GM12878 (cell line): ENCODE data around the gene PAPOLA. TPM values are rescaled to one million over a fixed set of nuclear protein-coding genes. Genes with fewer than 3 reads are reported as not detected.

Experiments
- ATAC-seq: fragments of 200-7000 bp; cut with Tn5 transposase; 3 replicates; pipeline ENCODE4 v1.9.1; 2020; ENCODE audit warnings: mild to moderate bottlenecking, moderate library complexity
- BruUV-seq: library from RNA; stranded (reverse); fragments of 400-500 nt; replicated peaks from 2 replicates; lab custom pipeline; 2021; lab: Mats Ljungman, UMichigan
- CTCF ChIA-PET: fragments of 300-600 bp; sonication (Branson Sonifier 250); formaldehyde crosslinking; extraction: SDS; loops from one replicate; lab custom pipeline; 2021; ENCODE audit warnings: inconsistent platforms; lab: Yijun Ruan, JAX
- POLR2A ChIA-PET: fragments of 350-600 bp; formaldehyde crosslinking; extraction: SDS; loops from one replicate; lab custom pipeline; 2021; ENCODE audit warnings: inconsistent platforms; lab: Charles Lee
- RAD21 ChIA-PET: fragments of 300-600 bp; sonication (Branson Sonifier 250); formaldehyde crosslinking; loops from one replicate; lab custom pipeline; 2023; ENCODE audit warnings: antibody characterized with exemption; ENCODE audit not compliant: unreplicated experiment; lab: Charles Lee
- SMC1A ChIA-PET: fragments of 300-600 bp; sonication (Branson Sonifier 250); formaldehyde crosslinking; loops from one replicate; lab custom pipeline; 2023; ENCODE audit not compliant: unreplicated experiment, uncharacterized antibody; lab: Charles Lee
- DNase-seq: peaks from one replicate; pipeline ENCODE4 v3.0.0-alpha.2; 2011; ENCODE audit warnings: low read depth, low spot score
- FAIRE-seq: peaks from 3 replicates; lab custom pipeline; 2011; peaks lifted over from hg19 to GRCh38; lab: Jason Lieb, UNC
- H2AFZ ChIP-seq: 2 replicates; pipeline ENCODE4 v1.6.0; 2011; ENCODE audit warnings: low read depth, low read length, control low read depth; ENCODE audit not compliant: control insufficient read depth
- H3K27ac ChIP-seq: 2 replicates; pipeline ENCODE4 v1.5.1; 2011; ENCODE audit warnings: control low read depth; ENCODE audit not compliant: control insufficient read depth, insufficient read depth
- H3K27me3 ChIP-seq, 2 experiments: replicated peaks in 1 of 2; 2 replicates each; pipeline versions ENCODE4 v1.6.0 to v1.6.1; 2011; ENCODE audit warnings: low read length in 1 of 2; ENCODE audit not compliant: control insufficient read depth in 2 of 2, insufficient read depth in 2 of 2
- H3K36me3 ChIP-seq, 2 experiments: 2 replicates each; pipeline ENCODE4 v1.5.1; 2011; ENCODE audit warnings: low read length in 1 of 2; ENCODE audit not compliant: control insufficient read depth in 2 of 2, insufficient read depth in 2 of 2
- H3K4me1 ChIP-seq: 2 replicates; pipeline ENCODE4 v1.6.1; 2011; ENCODE audit warnings: mild to moderate bottlenecking, low read length, moderate library complexity, mixed read lengths; ENCODE audit not compliant: control insufficient read depth, insufficient read depth
- H3K4me2 ChIP-seq: 2 replicates; pipeline ENCODE4 v1.6.0; 2011; ENCODE audit warnings: control low read depth; ENCODE audit not compliant: control insufficient read depth, insufficient read depth
- H3K4me3 ChIP-seq: fragments of 200-600 bp; sonication (generic); 2 replicates; pipeline ENCODE4 v1.5.1; 2016
- H3K79me2 ChIP-seq: 2 replicates; pipeline ENCODE4 v1.6.0; 2011; ENCODE audit warnings: low read length; ENCODE audit not compliant: control insufficient read depth, insufficient read depth
- H3K9ac ChIP-seq: 2 replicates; pipeline ENCODE4 v1.8.0; 2011; ENCODE audit warnings: low read length, control low read depth, mixed read lengths; ENCODE audit not compliant: control insufficient read depth, insufficient read depth
- H3K9me3 ChIP-seq: replicated peaks from 3 replicates; pipeline ENCODE4 v1.5.1; 2011; ENCODE audit warnings: mild to moderate bottlenecking, low read length; ENCODE audit not compliant: control insufficient read depth, insufficient read depth
- H4K20me1 ChIP-seq: 2 replicates; pipeline ENCODE4 v1.6.0; 2011; ENCODE audit not compliant: control insufficient read depth, insufficient read depth
- BCLAF1 ChIP-seq: fragments of 450-650 bp; IDR thresholded peaks from 2 replicates; pipeline ENCODE4 v1.6.1; 2017; ENCODE audit warnings: antibody characterized with exemption, mild to moderate bottlenecking, moderate library complexity
- CTCF ChIP-seq, 3 experiments: IDR thresholded peaks in 2 of 3; conservative IDR thresholded peaks in 1 of 3; 2 replicates each; pipeline ENCODE4 v1.5.1; 2011; ENCODE audit warnings: low read depth in 3 of 3, low read length in 3 of 3, mild to moderate bottlenecking in 3 of 3, control low read depth in 2 of 3, moderate library complexity in 2 of 3, inconsistent platforms in 1 of 3, mixed read lengths in 1 of 3; ENCODE audit not compliant: control insufficient read depth in 2 of 3, insufficient read depth in 1 of 3; ENCODE audit errors: extremely low read depth in 1 of 3
- GABPA ChIP-seq: IDR thresholded peaks from 2 replicates; pipeline ENCODE4 v1.6.1; 2014; ENCODE audit warnings: antibody characterized with exemption, low read depth, mild to moderate bottlenecking, inconsistent platforms
- NFIC ChIP-seq: IDR thresholded peaks from 2 replicates; pipeline ENCODE4 v1.6.1; 2012; ENCODE audit warnings: low read depth, mild to moderate bottlenecking, inconsistent platforms, low read length, moderate library complexity
- NFXL1 ChIP-seq: fragments of 450-650 bp; IDR thresholded peaks from 2 replicates; pipeline ENCODE4 v1.6.1; 2017; ENCODE audit warnings: antibody characterized with exemption, mild to moderate bottlenecking, borderline replicate concordance
- NR2F1 ChIP-seq: fragments of 450-650 bp; conservative IDR thresholded peaks from 2 replicates; pipeline ENCODE4 v1.6.1; 2017; ENCODE audit warnings: mild to moderate bottlenecking
- NRF1 ChIP-seq: conservative IDR thresholded peaks from 2 replicates; pipeline ENCODE4 v1.6.1; 2011; ENCODE audit warnings: mild to moderate bottlenecking, low read depth, low read length, improper control_type of control experiment
- PKNOX1 ChIP-seq: fragments of 450-650 bp; IDR thresholded peaks from 2 replicates; pipeline ENCODE4 v1.6.1; 2016; ENCODE audit warnings: mild to moderate bottlenecking
- POLR2AphosphoS5 ChIP-seq: IDR thresholded peaks from 2 replicates; pipeline ENCODE4 v1.6.1; 2011; ENCODE audit warnings: mild to moderate bottlenecking, low read length, inconsistent platforms
- RAD21 ChIP-seq: IDR thresholded peaks from 2 replicates; pipeline ENCODE4 v1.6.1; 2011; ENCODE audit warnings: mild to moderate bottlenecking, low read depth, low read length, moderate library complexity; ENCODE audit not compliant: insufficient read depth
- RBBP5 ChIP-seq: fragments of 200-600 bp; sonication (generic); conservative IDR thresholded peaks from 2 replicates; pipeline ENCODE4 v1.6.1; 2016
- RUNX3 ChIP-seq: IDR thresholded peaks from 2 replicates; pipeline ENCODE4 v1.6.1; 2012; ENCODE audit warnings: low read length, inconsistent platforms
- STAT3 ChIP-seq: IDR thresholded peaks from 2 replicates; pipeline ENCODE4 v1.6.1; 2011; ENCODE audit warnings: low read depth, low read length, improper control_type of control experiment
- ZBED1 ChIP-seq: IDR thresholded peaks from 2 replicates; pipeline ENCODE4 v1.6.1; 2016; ENCODE audit warnings: borderline replicate concordance
- ZNF217 ChIP-seq: fragments of 450-650 bp; IDR thresholded peaks from 2 replicates; pipeline ENCODE4 v1.6.1; 2017; ENCODE audit warnings: antibody characterized with exemption, mild to moderate bottlenecking
- WGBS: methylation state at CpG from one replicate; pipeline ENCODE4 v1.1.6; 2016; ENCODE audit warnings: low lambda C conversion rate; ENCODE audit not compliant: insufficient replicate concordance, insufficient coverage; ENCODE audit errors: missing lambda C conversion rate; 5-methylcytosine and 5-hydroxymethylcytosine counted together
- in situ Hi-C: fragments of 300-500 bp; cut with MboI; formaldehyde crosslinking; loops from 9 replicates; pipeline ENCODE4 v1.14.3; 2018; ENCODE audit warnings: mixed read lengths
- intact Hi-C: fragments of 100-400 bp; cut with micrococcal nuclease; formaldehyde crosslinking; loops from one replicate; pipeline ENCODE4 v1.14.2; 2022; ENCODE audit not compliant: unreplicated experiment
- polyA plus RNA-seq, 11 experiments: library from polyadenylated mRNA; depleted of rRNA in 4 of 11; unstranded in 6 of 11; stranded (reverse) in 5 of 11; fragments of >200 nt; fragmentation: Nextera tagmentation in 4 of 11; fragmentation: Illumina TruSeq in 1 of 11; extraction: Ambion mirVana in 4 of 11; extraction: Trizol in 1 of 11; gene quantifications; 1 replicate in 1 of 11; 2 replicates in 10 of 11; pipeline versions ENCODE4 v1.2.1 to v1.2.3, GENCODE V29; 2011 to 2016; ENCODE audit warnings: inconsistent platforms in 2 of 11, missing spikeins in 2 of 11, low read depth in 1 of 11
- total RNA-seq, 4 experiments: library from RNA; depleted of rRNA in 3 of 4; stranded (reverse); fragments of >200 nt in 3 of 4; fragmentation: Illumina TruSeq in 1 of 4; extraction: Trizol in 1 of 4; gene quantifications; 2 replicates each; pipeline versions ENCODE4 v1.2.1 to v1.2.3, GENCODE V29; 2013 to 2021

The PAPOLA gene
- total and polyA plus RNA-seq, 10 of the 15 experiments (the other 5 are each of a cell fraction or from before 2014, with no cell fraction given): 46.0 to 185 (median 114) TPM

- ATAC-seq (no peak), FAIRE-seq (no peak), DNase-seq (no peak)
- H3K9ac ChIP-seq: no peak overlapping the region
- peaks cover 5% of the 10 kb centered on the region for H4K20me1 ChIP-seq
- H3K36me3 ChIP-seq: no peaks in the 10 kb centered on the region
- H2AFZ ChIP-seq: no peak overlapping the region
- BruUV-seq: no TSS peak
- intact Hi-C loops: no loop called here
- in situ Hi-C loops: no loop called here
- peaks cover 48% of the 10 kb centered on the region for H3K4me1 ChIP-seq
- SMC1A ChIA-PET: interaction anchor here (0.7 to 1.3 kb wide), 9 partner anchors 9 to 1001 kb away, joined by 3 to 4 read pairs (median 3); no protein-coding TSS in a partner anchor
- CTCF ChIA-PET: interaction anchor here (0.7 to 1.7 kb wide), 5 partner anchors 11 to 341 kb away, joined by 3 to 4 read pairs (median 3); no protein-coding TSS in a partner anchor
- H3K9me3 ChIP-seq: no peaks in the 10 kb centered on the region; the same call in none of the 3 replicates
- H3K4me3 ChIP-seq: no peak overlapping the region
- no peak overlapping the region for H3K27ac ChIP-seq
- RAD21 ChIA-PET: no interaction called here
- H3K4me2 ChIP-seq: no peak overlapping the region
- 98% methylated on average over 2 of the region's 2 CpGs for WGBS
- H3K79me2 ChIP-seq: peaks cover 97% of the 10 kb centered on the region
- H3K27me3 ChIP-seq: no peaks in the 10 kb centered on the region
- TF ChIP-seq NFXL1 (no peak), CTCF (IDR thresholded peaks at IDR 0.05 in 2 of 3, conservative IDR thresholded peaks at IDR 0.05 in 1 of 3; ENCODE audit: control insufficient read depth in 2 of 3, extremely low read depth in 1 of 3, insufficient read depth in 1 of 3, low read depth in 3 of 3, low read length in 3 of 3) (no peak), BCLAF1 (no peak), ZBED1 (no peak), STAT3 (no peak), RAD21 (no peak), POLR2AphosphoS5 (no peak), PKNOX1 (no peak), RUNX3 (no peak), GABPA (no peak), NFIC (no peak), NR2F1 (no peak), ZNF217 (no peak), RBBP5 (no peak), NRF1 (no peak)
- POLR2A ChIA-PET: interaction anchor here (0.7 to 2.3 kb wide), 4 partner anchors 9 to 295 kb away, joined by 3 to 13 read pairs (median 4); no protein-coding TSS in a partner anchor
Measured at GRCh38 chr14:96512122-96512521, 9.9 kb downstream of the PAPOLA start.
